Measurements from ENCODE around the gene CATSPER3. TPM values are rescaled to one million over a fixed set of nuclear protein-coding genes. Genes with fewer than 3 reads are reported as not detected.

The CATSPER3 gene
- total RNA-seq, 2 experiments from 2014 or later: 0.45 to 0.53 TPM

DNA sequence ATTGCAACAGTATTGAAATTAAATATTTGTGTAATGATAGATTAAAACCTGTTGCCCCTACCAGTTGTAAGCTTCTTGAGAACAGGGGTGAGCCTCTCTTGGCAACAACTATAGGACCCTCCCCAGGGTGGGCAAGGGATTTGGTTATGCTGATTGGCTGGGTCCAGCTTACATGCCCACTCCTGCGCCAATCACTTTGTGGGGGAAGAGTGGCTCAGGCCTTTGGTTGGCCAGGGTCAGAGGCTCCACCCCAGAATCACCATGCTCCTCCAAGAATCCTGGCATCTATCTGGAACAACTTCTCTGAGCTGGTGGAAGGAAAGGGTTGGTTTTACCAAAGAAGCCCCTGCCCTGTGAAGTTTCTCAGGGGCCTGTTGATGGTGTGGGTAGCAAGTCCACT, 74.9 kb downstream of the CATSPER3 start:
- ChIA-PET CTCF (no interaction called here), POLR2A (no interaction called here)
- intact Hi-C loops (cut with micrococcal nuclease): no loop called here
- H3K4me3 Mint-ChIP-seq: no peak overlapping the region
- no peak for DNase-seq
- H3K4me1 Mint-ChIP-seq (ENCODE audit: low read depth): peaks cover 7% of the 10 kb centered on the region
- no peaks in the 10 kb centered on the region for H3K9me3 Mint-ChIP-seq
- no peak overlapping the region for H3K27ac Mint-ChIP-seq
- no peaks in the 10 kb centered on the region for H3K36me3 Mint-ChIP-seq
- peaks cover 59% of the 10 kb centered on the region for H3K27me3 Mint-ChIP-seq

DNA sequence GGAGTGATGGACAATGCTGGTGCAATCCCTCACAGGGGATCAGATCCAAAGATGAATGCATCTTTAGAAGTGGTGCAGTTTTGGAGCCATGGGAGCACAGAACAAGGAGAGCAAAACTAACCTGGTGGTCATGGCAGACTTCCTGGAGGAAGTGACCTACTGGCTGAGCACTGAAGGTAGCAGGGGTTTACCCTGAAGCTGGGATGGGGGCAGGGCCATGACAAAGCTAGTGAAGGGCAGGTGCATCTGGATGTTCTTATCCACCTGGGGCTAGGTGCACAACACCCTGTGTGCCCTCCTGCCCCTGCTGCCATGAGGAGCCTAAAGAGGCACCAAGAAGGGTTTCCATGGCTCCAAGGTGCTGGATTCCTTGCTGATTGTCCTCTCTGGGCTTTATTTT, 77.8 kb downstream of the CATSPER3 start:
- H3K36me3 Mint-ChIP-seq: no peaks in the 10 kb centered on the region
- POLR2A ChIA-PET: no interaction called here

DNA sequence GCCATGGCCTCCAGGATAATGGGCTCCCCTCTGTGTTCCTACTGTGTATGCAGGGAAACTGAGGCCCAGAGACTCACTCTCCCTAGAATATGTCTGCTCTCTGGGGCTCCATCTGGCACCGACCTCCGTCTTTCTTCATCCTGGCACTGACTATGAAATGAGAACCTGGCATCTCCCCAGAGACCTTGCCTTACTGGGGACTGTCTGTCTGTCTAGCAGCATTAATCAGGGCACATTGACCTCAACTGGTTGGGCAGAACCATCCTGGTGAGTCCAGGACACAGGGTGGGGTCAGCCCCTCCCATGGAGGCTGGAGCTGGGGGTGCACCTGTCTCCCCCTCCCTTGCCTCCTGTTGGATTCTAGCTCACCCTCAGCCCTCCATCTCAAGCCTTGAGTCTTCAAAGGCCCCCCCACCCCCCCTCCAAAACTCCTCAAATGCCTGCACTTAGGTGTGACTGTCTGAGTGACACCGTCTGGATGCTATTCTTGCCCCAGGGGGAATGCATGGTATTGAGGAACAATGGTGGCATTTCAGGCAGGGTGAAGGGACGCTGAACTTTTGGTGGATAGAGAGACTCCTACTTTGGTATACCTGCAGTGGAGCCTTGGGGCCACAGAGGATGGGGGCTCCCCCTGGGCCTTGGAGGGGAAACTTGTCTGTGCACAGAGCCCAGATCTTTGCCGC, 79.1 kb downstream of the CATSPER3 start:
- intact Hi-C loops (cut with micrococcal nuclease): no loop called here
- ChIA-PET POLR2A (no interaction called here), CTCF (interaction anchor here (0.7 kb wide), 1 partner anchor 13 kb away, joined by 3 read pairs; no protein-coding TSS in a partner anchor)
- H3K4me3 Mint-ChIP-seq: no peak overlapping the region
- no peak for DNase-seq
- H3K4me1 Mint-ChIP-seq (ENCODE audit: low read depth): no peaks in the 10 kb centered on the region
- no peaks in the 10 kb centered on the region for H3K9me3 Mint-ChIP-seq
- no peaks in the 10 kb centered on the region for H3K36me3 Mint-ChIP-seq
- no peak overlapping the region for H3K27ac Mint-ChIP-seq
- H3K27me3 Mint-ChIP-seq: peaks cover 53% of the 10 kb centered on the region

More for the DNA sequence above, 77.8 kb downstream of the CATSPER3 start:
- intact Hi-C loops (cut with micrococcal nuclease): no loop called here
- DNase-seq: no peak
- peaks cover 54% of the 10 kb centered on the region for H3K27me3 Mint-ChIP-seq
- H3K4me3 Mint-ChIP-seq: no peak overlapping the region
- CTCF ChIA-PET: no interaction called here
- H3K9me3 Mint-ChIP-seq: no peaks in the 10 kb centered on the region
- H3K27ac Mint-ChIP-seq: no peak overlapping the region
- peaks cover 2% of the 10 kb centered on the region for H3K4me1 Mint-ChIP-seq (ENCODE audit: low read depth)

DNA sequence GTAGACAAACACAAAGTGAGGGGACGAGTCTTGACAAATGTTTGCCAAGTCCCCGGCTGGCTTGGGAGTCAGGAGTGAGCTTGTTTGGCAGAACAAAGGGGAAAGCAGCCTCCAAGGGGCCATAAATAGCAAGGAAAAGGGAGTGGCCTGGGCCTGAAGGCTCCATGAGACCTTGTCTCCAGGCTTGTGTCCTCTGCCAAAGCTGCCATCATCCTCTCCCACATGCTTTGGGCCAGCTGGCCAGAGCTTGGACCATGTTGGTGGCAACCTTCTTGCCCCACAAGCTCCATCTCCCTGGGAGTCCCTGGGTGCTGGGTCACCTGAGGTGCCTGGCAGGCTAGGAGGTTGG, 79.6 kb downstream of the CATSPER3 start:
- intact Hi-C loops (cut with micrococcal nuclease): no loop called here
- Mint-ChIP-seq H3K4me3 (no peak overlapping the region), H3K4me1 (ENCODE audit: low read depth) (no peaks in the 10 kb centered on the region), H3K9me3 (no peaks in the 10 kb centered on the region), H3K27me3 (peaks cover 56% of the 10 kb centered on the region), H3K27ac (no peak overlapping the region), H3K36me3 (no peaks in the 10 kb centered on the region)
- ChIA-PET POLR2A (no interaction called here), CTCF (interaction anchor here (0.7 kb wide), 1 partner anchor 14 kb away, joined by 3 read pairs; no protein-coding TSS in a partner anchor)
- no peak for DNase-seq

DNA sequence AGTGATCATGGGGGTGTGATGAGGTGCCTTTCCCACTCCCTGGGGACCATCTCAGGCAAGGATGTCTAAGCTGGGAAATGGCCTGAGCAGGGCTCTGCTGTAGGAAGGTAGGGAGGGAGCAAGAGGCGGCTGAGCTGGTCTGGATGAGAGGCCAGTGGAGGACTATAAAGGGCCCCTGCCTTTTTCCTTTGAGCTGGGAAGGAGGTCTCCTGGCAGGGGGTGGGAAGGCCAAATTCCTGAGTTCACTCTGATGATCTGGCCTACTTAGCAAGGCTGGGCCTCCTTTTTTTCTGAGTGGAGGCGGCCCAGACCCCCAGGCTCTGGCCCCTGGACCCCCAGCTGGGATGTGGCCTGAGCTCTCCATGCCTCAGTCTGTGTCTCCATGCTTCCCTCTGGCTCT, 80.6 kb downstream of the CATSPER3 start:
- H3K36me3 Mint-ChIP-seq: no peaks in the 10 kb centered on the region
- H3K27me3 Mint-ChIP-seq: peaks cover 56% of the 10 kb centered on the region
- no peak overlapping the region for H3K27ac Mint-ChIP-seq
- no peak for DNase-seq
- H3K9me3 Mint-ChIP-seq: no peaks in the 10 kb centered on the region
- H3K4me3 Mint-ChIP-seq: no peak overlapping the region
- intact Hi-C loops (cut with micrococcal nuclease): no loop called here
- ChIA-PET CTCF (interaction anchor here (1.0 kb wide), 1 partner anchor 9 kb away, joined by 3 read pairs; no protein-coding TSS in a partner anchor), POLR2A (no interaction called here)
- H3K4me1 Mint-ChIP-seq (ENCODE audit: low read depth): no peaks in the 10 kb centered on the region

DNA sequence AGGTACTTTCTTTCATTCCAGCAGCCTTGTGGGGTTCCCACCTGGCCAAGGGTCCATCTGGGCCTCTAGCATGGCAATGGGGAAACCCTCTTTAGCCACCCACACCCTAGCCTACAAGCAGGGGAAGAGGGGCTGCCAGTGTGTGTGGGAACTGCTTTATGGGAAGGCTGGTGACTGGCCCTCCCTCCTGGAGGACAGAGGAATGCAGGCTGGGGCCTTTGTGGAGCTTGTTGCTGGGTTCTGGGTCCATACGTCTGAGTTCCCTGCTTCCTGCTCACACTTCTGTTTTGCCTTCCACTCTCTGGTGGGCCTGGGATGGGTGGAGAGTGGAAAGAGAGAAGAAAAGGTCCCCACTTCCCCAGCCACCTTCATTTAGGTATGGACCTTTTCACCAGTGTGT, 81.2 kb downstream of the CATSPER3 start:
- ChIA-PET CTCF (interaction anchor here (1.0 kb wide), 1 partner anchor 10 kb away, joined by 3 read pairs; no protein-coding TSS in a partner anchor), POLR2A (no interaction called here)
- no peak overlapping the region for H3K4me3 Mint-ChIP-seq
- intact Hi-C loops (cut with micrococcal nuclease): no loop called here
- H3K9me3 Mint-ChIP-seq: no peaks in the 10 kb centered on the region
- H3K4me1 Mint-ChIP-seq (ENCODE audit: low read depth): no peaks in the 10 kb centered on the region
- no peak overlapping the region for H3K27ac Mint-ChIP-seq
- H3K27me3 Mint-ChIP-seq: peaks cover 51% of the 10 kb centered on the region
- no peak for DNase-seq
- no peaks in the 10 kb centered on the region for H3K36me3 Mint-ChIP-seq

DNA sequence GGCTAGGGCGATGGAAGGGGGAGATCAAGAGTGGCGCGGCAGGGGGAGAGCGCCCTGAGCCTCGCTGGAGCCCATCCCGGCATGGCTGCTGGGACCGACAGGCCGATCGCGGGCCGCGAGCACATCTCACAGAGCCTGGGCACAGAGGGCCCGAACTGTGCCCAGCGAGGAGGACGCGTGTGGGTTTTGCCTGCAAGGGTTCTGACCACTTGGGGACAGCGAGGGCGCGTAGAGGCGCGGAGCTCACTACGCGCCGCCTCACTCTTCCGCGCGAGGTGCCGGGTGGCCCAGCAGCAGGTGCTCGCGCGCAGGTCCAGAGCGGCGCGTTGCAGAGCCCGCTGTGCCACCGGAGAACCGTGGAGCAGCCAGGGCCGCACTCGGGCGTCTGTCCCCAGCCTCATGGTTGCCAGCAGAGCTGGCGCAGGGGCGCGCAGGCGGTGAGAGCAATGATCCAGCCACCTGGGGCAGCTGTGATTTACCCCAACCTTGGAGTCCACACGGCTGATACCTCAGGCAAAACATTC, 82.6 kb downstream of the CATSPER3 start:
- POLR2A ChIA-PET: no interaction called here
- Mint-ChIP-seq H3K4me3 (no peak overlapping the region), H3K27me3 (peaks cover 53% of the 10 kb centered on the region)

DNA sequence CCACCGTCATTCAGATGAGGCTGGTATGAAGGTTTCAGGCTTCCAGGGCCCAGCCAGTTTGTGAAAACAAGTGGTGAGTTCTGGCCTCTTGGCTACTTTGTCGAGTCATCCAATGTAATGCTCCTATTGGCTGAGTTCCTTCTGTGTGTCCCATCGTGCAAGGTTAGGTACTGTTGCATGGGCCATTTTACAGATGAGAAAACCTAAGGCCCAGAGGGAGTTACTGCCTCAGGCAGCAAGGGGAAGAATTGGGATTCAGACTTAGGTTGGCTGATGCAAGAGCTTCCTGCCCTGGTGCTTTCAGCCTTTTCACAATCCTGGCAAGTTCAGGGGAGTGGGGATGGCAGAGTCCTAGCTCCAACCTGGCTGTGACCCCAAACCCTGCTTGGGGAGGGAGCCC, 83.7 kb downstream of the CATSPER3 start:
- no peak overlapping the region for H3K4me3 Mint-ChIP-seq
- H3K27ac Mint-ChIP-seq: no peak overlapping the region
- CTCF ChIA-PET: no interaction called here
- peaks cover 50% of the 10 kb centered on the region for H3K27me3 Mint-ChIP-seq
- no peaks in the 10 kb centered on the region for H3K36me3 Mint-ChIP-seq
- intact Hi-C loops (cut with micrococcal nuclease): no loop called here
- no peaks in the 10 kb centered on the region for H3K9me3 Mint-ChIP-seq
- POLR2A ChIA-PET: no interaction called here
- DNase-seq: no peak
- H3K4me1 Mint-ChIP-seq (ENCODE audit: low read depth): no peaks in the 10 kb centered on the region

More for the DNA sequence above, 82.6 kb downstream of the CATSPER3 start:
- no peaks in the 10 kb centered on the region for H3K36me3 Mint-ChIP-seq
- no peak for DNase-seq
- no peaks in the 10 kb centered on the region for H3K4me1 Mint-ChIP-seq (ENCODE audit: low read depth)
- H3K27ac Mint-ChIP-seq: no peak overlapping the region
- H3K9me3 Mint-ChIP-seq: no peaks in the 10 kb centered on the region
- CTCF ChIA-PET: no interaction called here
- intact Hi-C loops (cut with micrococcal nuclease): no loop called here

DNA sequence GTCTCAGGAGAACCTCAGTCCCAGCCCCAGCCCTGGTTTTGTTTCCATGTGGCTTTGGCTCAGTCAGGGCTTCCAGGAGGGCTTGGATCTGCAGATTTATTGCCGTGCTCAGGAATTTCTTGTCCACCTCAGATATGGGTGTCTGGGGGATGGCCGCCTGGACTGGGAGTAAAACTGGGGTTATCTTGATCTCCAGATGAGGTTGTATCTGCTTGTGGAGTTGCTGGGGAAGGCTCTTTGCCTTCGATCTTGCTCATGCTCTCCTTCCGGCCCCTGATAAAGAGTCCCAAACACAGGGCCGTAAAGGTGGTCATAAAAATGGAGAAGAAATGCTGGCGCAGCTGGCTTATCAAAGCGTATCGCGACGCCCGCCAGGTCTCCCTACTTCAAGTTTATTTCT, 84.2 kb downstream of the CATSPER3 start:
- Mint-ChIP-seq H3K27me3 (peaks cover 47% of the 10 kb centered on the region), H3K9me3 (no peaks in the 10 kb centered on the region), H3K36me3 (no peaks in the 10 kb centered on the region), H3K4me3 (no peak overlapping the region), H3K27ac (no peak overlapping the region), H3K4me1 (ENCODE audit: low read depth) (no peaks in the 10 kb centered on the region)
- ChIA-PET CTCF (no interaction called here), POLR2A (no interaction called here)
- DNase-seq: no peak
- intact Hi-C loops (cut with micrococcal nuclease): no loop called here

DNA sequence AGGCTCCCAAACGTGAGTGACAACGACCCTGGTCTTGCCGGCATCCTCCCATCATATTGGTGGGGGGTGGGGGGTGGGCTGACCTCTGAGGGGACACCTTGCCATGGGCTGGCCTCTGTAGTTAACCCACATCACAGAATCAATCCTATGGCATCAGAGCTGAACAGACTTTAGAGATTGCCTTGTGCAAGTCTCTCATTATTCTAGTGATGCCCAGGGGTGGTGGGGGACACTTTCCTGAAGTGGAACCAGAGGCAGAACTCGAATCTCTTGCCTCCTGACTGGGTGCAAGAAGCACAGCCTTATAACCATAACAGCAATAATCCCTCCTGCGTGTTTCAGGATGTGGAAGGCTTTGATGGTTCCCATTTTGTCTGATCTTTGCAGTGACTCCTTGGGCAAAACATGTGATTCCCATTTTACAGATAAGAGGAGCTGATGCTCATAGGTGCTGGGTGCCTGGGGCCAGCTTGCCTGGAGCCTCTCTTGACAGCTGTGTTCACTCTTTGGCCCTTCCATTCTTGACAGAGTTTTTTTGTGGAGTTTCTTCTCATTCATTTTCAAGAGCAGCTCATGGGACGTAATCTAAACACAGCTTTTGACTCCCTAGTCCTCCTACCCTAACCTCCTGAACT, 84.9 kb downstream of the CATSPER3 start:
- ChIA-PET POLR2A (no interaction called here), CTCF (no interaction called here)
- H3K27me3 Mint-ChIP-seq: peaks cover 44% of the 10 kb centered on the region
- intact Hi-C loops (cut with micrococcal nuclease): no loop called here
- H3K27ac Mint-ChIP-seq: no peak overlapping the region
- no peak overlapping the region for H3K4me3 Mint-ChIP-seq
- DNase-seq: no peak
- H3K36me3 Mint-ChIP-seq: no peaks in the 10 kb centered on the region
- no peaks in the 10 kb centered on the region for H3K9me3 Mint-ChIP-seq
- no peaks in the 10 kb centered on the region for H3K4me1 Mint-ChIP-seq (ENCODE audit: low read depth)

DNA sequence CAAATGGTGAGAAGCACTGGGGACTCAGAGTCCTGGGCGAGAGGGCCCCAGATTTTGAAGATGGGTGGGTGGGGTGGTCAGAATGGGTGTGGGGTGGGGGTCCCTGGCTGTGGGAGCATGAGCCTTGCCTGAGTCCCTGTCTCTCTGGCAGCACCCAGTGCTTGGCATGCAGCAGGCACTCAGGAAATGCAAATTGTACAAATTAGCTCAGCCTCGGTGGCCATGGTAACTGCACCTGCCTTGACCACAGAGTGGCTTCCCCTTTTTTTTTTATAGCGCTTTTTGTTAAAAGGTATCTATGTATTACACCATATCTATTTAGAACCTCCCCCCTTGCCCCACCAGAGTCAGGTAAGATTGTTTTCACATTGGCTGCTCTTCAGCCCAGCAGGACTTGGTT, 85.6 kb downstream of the CATSPER3 start:
- H3K27me3 Mint-ChIP-seq: peaks cover 41% of the 10 kb centered on the region
- no peaks in the 10 kb centered on the region for H3K36me3 Mint-ChIP-seq
- CTCF ChIA-PET: no interaction called here
- intact Hi-C loops (cut with micrococcal nuclease): no loop called here
- H3K27ac Mint-ChIP-seq: no peak overlapping the region
- H3K4me3 Mint-ChIP-seq: no peak overlapping the region
- H3K4me1 Mint-ChIP-seq (ENCODE audit: low read depth): no peaks in the 10 kb centered on the region
- DNase-seq: no peak
- H3K9me3 Mint-ChIP-seq: no peaks in the 10 kb centered on the region
- POLR2A ChIA-PET: no interaction called here

DNA sequence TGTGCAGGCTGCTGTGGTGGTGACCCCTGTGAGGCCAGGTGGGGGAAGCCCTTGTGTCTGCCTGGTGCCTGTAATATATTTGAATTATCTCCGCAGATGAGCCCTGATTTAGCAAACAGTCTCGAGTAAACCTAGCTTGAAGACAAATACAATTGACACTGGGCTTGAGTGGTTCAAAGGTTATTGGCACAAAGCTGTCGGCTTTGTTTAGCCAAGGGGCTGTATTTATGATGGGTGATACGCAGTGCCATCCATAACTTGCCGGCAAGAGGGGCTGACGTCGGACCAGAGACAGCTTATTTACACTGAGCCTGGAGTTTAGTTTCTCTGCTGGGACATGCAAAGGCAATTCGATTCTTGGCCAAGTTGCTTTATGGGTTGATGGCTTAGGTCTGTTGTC, 86.3 kb downstream of the CATSPER3 start:
- no peak for DNase-seq
- ChIA-PET CTCF (no interaction called here), POLR2A (no interaction called here)
- no peaks in the 10 kb centered on the region for H3K4me1 Mint-ChIP-seq (ENCODE audit: low read depth)
- no peak overlapping the region for H3K27ac Mint-ChIP-seq
- H3K9me3 Mint-ChIP-seq: no peaks in the 10 kb centered on the region
- no peaks in the 10 kb centered on the region for H3K36me3 Mint-ChIP-seq
- H3K27me3 Mint-ChIP-seq: peaks cover 43% of the 10 kb centered on the region
- no peak overlapping the region for H3K4me3 Mint-ChIP-seq
- intact Hi-C loops (cut with micrococcal nuclease): no loop called here

DNA sequence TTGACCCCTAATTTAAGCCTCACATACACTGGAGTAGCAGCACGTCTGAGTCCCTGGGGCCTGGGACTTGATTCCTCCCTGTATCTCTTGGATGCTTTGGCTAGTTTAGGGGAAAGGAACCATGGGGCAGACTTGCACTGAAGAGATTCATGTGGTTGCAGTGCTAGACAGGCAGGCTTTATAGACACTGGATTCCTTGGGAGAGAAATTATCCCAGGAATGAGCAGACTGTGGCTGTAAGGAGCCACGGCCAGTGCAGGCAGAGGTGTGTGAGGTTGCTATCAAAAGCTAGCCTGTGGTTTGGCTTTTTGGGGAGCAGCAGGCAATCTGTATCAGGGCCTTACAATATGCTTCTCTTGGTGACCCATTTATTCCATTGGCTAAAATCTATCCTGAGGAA, 86.8 kb downstream of the CATSPER3 start:
- Mint-ChIP-seq H3K27ac (no peak overlapping the region), H3K4me1 (ENCODE audit: low read depth) (no peaks in the 10 kb centered on the region), H3K36me3 (no peaks in the 10 kb centered on the region), H3K9me3 (no peaks in the 10 kb centered on the region), H3K27me3 (peaks cover 42% of the 10 kb centered on the region), H3K4me3 (no peak overlapping the region)
- CTCF ChIA-PET: no interaction called here
- POLR2A ChIA-PET: no interaction called here
- intact Hi-C loops (cut with micrococcal nuclease): no loop called here
- DNase-seq: no peak

Measured in activated CD4-positive, alpha-beta memory T cell treated with anti-CD3 and anti-CD28 coated beads for 36 hours (primary cell).